Glomerular visceral epithelial cell (primary cell): ENCODE results near the gene GPR39.

Experiments
- DNase-seq: peaks from one replicate; pipeline ENCODE4 v3.0.0-alpha.2; 2016; ENCODE audit errors: extremely low spot score

The GPR39 gene

GRCh38 chr2:132669908-132670495, 253.4 kb downstream of the GPR39 start, which contains the start of gene LYPD1:
LYPD1 (minus strand) TSS chr2:132670205; CDS start chr2:132669932, 273 bp downstream.
- peak; percentile 63 for DNase-seq

GRCh38 chr2:132670496-132671150, 254.0 kb downstream of the GPR39 start:
- DNase-seq = peak; percentile 68

GRCh38 chr2:132671151-132671835, 254.7 kb downstream of the GPR39 start:
- DNase-seq = peak; percentile 93

- no peak for DNase-seq
These were observed 260.4 kb downstream of the GPR39 start for GRCh38 chr2:132676999-132677398.

GRCh38 chr2:132677661-132678060, 261.1 kb downstream of the GPR39 start:
- peak; percentile 27 for DNase-seq

- DNase-seq = peak; percentile 38
These were observed 261.9 kb downstream of the GPR39 start for GRCh38 chr2:132678483-132678882.

GRCh38 chr2:132680544-132680943, 263.9 kb downstream of the GPR39 start:
- DNase-seq = no peak

- DNase-seq = no peak
These were observed 265.2 kb downstream of the GPR39 start for GRCh38 chr2:132681766-132682165.

GRCh38 chr2:132690664-132691303, 274.2 kb downstream of the GPR39 start:
- no peak for DNase-seq

GRCh38 chr2:132691556-132691955, 275.0 kb downstream of the GPR39 start:
- DNase-seq = no peak

- DNase-seq = no peak
These were observed 276.2 kb downstream of the GPR39 start for GRCh38 chr2:132692816-132693215.
